CD4-positive, alpha-beta T cell treated with Interleukin-6 at 100 ng/mL for 8 hours (primary cell): ENCODE measurements around the gene EXT2.

Experiments used
- DNase-seq: peaks from one replicate; pipeline ENCODE4 v3.0.0-alpha.2; 2020; ENCODE audit warnings: mixed read lengths, low spot score

The EXT2 gene

GRCh38 chr11:44085330-44085729, 10.1 kb upstream of the EXT2 start:
- DNase-seq: no peak

GRCh38 chr11:44088377-44088776, 7.1 kb upstream of the EXT2 start:
- no peak for DNase-seq

GRCh38 chr11:44088871-44089270, 6.6 kb upstream of the EXT2 start:
- DNase-seq: no peak

- no peak for DNase-seq
Measured at GRCh38 chr11:44090539-44090938, 4.9 kb upstream of the EXT2 start.

- DNase-seq: peak; percentile 80
Measured at GRCh38 chr11:44094260-44094868, 1.1 kb upstream of the EXT2 start.

GRCh38 chr11:44096360-44097185, 1.1 kb downstream of the EXT2 start:
- DNase-seq: no peak

- no peak for DNase-seq
Measured at GRCh38 chr11:44097821-44098220, 2.3 kb downstream of the EXT2 start.

- no peak for DNase-seq
Measured at GRCh38 chr11:44101098-44101497, 5.6 kb downstream of the EXT2 start.

GRCh38 chr11:44104481-44105294, 9.2 kb downstream of the EXT2 start:
- DNase-seq: no peak

- no peak for DNase-seq
Measured at GRCh38 chr11:44108260-44108659, 12.8 kb downstream of the EXT2 start.

- peak; percentile 47 for DNase-seq
Measured at GRCh38 chr11:44110231-44110679, 14.8 kb downstream of the EXT2 start.

GRCh38 chr11:44112091-44112821, 16.8 kb downstream of the EXT2 start:
- DNase-seq: no peak

- DNase-seq: no peak
Measured at GRCh38 chr11:44113018-44113417, 17.5 kb downstream of the EXT2 start.

- DNase-seq: no peak
Measured at GRCh38 chr11:44113572-44113971, 18.1 kb downstream of the EXT2 start.

- DNase-seq: no peak
Measured at GRCh38 chr11:44116234-44116830, 20.9 kb downstream of the EXT2 start.

GRCh38 chr11:44120169-44120568, 24.7 kb downstream of the EXT2 start:
- DNase-seq: no peak

GRCh38 chr11:44125598-44125997, 30.1 kb downstream of the EXT2 start:
- no peak for DNase-seq

- no peak for DNase-seq
Measured at GRCh38 chr11:44126304-44126703, 30.8 kb downstream of the EXT2 start.

GRCh38 chr11:44127130-44127529, 31.7 kb downstream of the EXT2 start:
- DNase-seq: no peak

- DNase-seq: no peak
Measured at GRCh38 chr11:44128729-44129128, 33.3 kb downstream of the EXT2 start.

- no peak for DNase-seq
Measured at GRCh38 chr11:44130751-44131150, 35.3 kb downstream of the EXT2 start.
